Neural crest cell (in vitro differentiated cells): Measurements from ENCODE around the gene CLNK. TPM values are rescaled to one million over a fixed set of nuclear protein-coding genes. Genes with fewer than 3 reads are reported as not detected.

ENCODE experiments used
- DNase-seq: peaks from one replicate; pipeline ENCODE4 v3.0.0; 2021; ENCODE audit warnings: low read depth, mixed read lengths, low spot score
- H3K27ac Mint-ChIP-seq: one replicate; pipeline ENCODE4 v1.8.0; 2021; ENCODE audit warnings: mild to moderate bottlenecking, mixed read lengths; ENCODE audit not compliant: unreplicated experiment
- H3K27me3 Mint-ChIP-seq: 2 replicates; pipeline ENCODE4 v1.8.0; 2021; ENCODE audit warnings: low read depth, mild to moderate bottlenecking, mixed read lengths
- H3K36me3 Mint-ChIP-seq: 2 replicates; pipeline ENCODE4 v1.8.0; 2021; ENCODE audit warnings: low read depth, mild to moderate bottlenecking, mixed read lengths
- H3K4me1 Mint-ChIP-seq: 2 replicates; pipeline ENCODE4 v1.8.0; 2021; ENCODE audit warnings: mixed read lengths
- H3K4me3 Mint-ChIP-seq: one replicate; pipeline ENCODE4 v1.8.0; 2021; ENCODE audit warnings: mild to moderate bottlenecking, mixed read lengths
- H3K9me3 Mint-ChIP-seq: 2 replicates; pipeline ENCODE4 v1.8.0; 2021; ENCODE audit warnings: mixed read lengths
- total RNA-seq: library from RNA; stranded (reverse); gene quantifications from 2 replicates; pipeline ENCODE4 v1.2.1, GENCODE V29; 2021
- TF ChIP-seq, protein P1 (sequence below): fragments of 200-600 bp; sonication (generic); conservative IDR thresholded peaks from 2 replicates; pipeline ENCODE4 v1.5.0; 2021; ENCODE audit warnings: antibody characterized with exemption, mild to moderate bottlenecking

CLNK gene
- total RNA-seq, 1 donor from 2014 or later: not detected

DNA sequence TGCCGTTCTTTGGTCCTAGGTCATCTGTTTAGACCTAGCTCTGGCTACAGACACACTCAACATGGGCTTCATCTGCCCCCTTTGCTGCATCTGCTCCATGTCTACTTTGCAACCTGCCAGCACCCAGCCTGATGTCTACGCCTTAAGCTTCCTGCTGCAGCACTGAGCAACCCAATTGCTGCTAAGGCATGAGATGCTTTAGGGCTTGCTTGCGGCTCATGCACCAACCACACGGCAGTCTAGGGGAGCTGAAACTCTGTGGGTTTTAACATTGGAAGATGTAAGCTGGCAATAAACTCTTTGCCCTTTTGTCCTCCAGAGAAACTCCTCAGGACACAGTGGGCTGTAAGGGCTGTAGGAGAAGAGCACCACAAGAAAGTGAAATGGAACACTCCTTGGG is 11.7 kb upstream of the CLNK start:
- no peaks in the 10 kb centered on the region for H3K36me3 Mint-ChIP-seq
- no peak for DNase-seq
- no peaks in the 10 kb centered on the region for H3K4me1 Mint-ChIP-seq
- H3K9me3 Mint-ChIP-seq: peaks cover 2% of the 10 kb centered on the region
- H3K4me3 Mint-ChIP-seq: no peak overlapping the region
- H3K27ac Mint-ChIP-seq: no peak overlapping the region
- TF ChIP-seq, protein P1, sequence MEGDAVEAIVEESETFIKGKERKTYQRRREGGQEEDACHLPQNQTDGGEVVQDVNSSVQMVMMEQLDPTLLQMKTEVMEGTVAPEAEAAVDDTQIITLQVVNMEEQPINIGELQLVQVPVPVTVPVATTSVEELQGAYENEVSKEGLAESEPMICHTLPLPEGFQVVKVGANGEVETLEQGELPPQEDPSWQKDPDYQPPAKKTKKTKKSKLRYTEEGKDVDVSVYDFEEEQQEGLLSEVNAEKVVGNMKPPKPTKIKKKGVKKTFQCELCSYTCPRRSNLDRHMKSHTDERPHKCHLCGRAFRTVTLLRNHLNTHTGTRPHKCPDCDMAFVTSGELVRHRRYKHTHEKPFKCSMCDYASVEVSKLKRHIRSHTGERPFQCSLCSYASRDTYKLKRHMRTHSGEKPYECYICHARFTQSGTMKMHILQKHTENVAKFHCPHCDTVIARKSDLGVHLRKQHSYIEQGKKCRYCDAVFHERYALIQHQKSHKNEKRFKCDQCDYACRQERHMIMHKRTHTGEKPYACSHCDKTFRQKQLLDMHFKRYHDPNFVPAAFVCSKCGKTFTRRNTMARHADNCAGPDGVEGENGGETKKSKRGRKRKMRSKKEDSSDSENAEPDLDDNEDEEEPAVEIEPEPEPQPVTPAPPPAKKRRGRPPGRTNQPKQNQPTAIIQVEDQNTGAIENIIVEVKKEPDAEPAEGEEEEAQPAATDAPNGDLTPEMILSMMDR: no peak
- no peaks in the 10 kb centered on the region for H3K27me3 Mint-ChIP-seq

DNA sequence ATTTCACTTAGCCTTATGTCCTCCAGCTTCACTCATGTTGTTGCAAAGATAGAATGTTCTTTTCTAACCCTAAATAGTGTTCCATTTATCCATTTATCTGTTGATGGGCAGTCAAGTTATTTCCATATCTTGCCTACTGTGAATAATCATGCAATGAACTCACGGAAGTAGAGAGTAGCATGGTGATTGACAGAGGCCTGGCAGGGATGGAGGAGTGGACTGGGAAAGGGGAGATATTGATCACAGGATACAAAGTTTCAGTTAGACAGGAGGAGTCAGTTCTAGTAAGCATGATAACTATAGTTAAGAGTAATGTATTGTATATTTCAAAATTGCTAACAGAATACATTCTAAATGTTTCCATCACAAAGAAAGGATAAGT is 10.3 kb upstream of the CLNK start:
- H3K4me3 Mint-ChIP-seq: no peak overlapping the region
- peaks cover 2% of the 10 kb centered on the region for H3K9me3 Mint-ChIP-seq
- no peak for DNase-seq
- H3K27ac Mint-ChIP-seq: no peak overlapping the region
- TF ChIP-seq, protein P1: no peak
- H3K4me1 Mint-ChIP-seq: no peaks in the 10 kb centered on the region
- no peaks in the 10 kb centered on the region for H3K36me3 Mint-ChIP-seq
- H3K27me3 Mint-ChIP-seq: no peaks in the 10 kb centered on the region

DNA sequence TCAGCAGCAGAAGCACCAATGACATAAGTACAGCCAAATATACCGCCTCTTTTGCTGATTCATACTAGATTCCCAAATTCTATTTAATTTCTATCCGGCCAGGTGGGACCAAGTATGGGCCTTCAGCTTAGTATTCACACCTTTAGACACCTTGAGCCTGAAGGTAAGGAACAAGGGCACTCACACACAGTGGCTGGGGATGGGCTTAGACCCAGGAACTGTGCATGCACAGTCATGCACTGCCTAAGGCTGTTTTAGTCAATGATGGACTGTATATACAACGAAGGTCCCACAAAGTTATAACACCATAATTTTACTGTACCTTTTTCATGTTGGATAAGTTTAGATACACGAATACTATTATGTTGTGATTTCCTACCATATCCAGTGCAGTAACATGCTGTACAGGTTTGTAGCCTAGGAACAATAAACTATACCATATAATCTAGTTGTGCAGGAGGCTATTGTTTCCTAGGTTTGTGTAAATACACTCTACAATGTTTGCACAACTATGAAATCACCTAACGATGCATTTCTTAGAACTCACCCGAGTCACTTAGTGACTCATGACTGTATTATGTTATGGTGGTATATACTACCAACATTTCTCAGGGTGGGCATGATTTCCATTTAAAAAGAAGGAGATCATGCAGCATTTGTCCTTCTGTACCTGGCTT is 9.7 kb upstream of the CLNK start:
- no peaks in the 10 kb centered on the region for H3K36me3 Mint-ChIP-seq
- H3K4me1 Mint-ChIP-seq: no peaks in the 10 kb centered on the region
- peaks cover 2% of the 10 kb centered on the region for H3K9me3 Mint-ChIP-seq
- TF ChIP-seq, protein P1: no peak
- DNase-seq: no peak
- no peak overlapping the region for H3K4me3 Mint-ChIP-seq
- no peaks in the 10 kb centered on the region for H3K27me3 Mint-ChIP-seq
- H3K27ac Mint-ChIP-seq: no peak overlapping the region

DNA sequence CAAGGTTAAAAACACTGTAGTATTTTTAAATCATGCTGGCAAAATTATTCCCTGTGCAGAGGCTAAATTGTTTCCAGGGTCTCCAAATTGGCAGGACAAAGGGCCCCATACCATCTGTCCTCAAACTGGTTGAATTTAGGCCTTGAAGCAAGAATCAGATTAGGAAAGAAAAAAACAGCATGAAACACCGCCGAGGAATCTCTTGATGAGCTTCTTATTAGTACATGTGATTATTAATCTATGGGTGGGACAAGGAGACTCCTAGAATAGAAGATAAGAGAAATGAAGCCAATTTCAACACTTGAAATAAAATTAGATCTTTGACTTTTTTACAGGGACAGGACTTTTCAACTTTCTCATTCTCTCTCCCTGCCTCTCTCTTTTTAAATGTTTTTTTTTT is 7.1 kb upstream of the CLNK start:
- H3K4me1 Mint-ChIP-seq: peaks cover 7% of the 10 kb centered on the region
- no peaks in the 10 kb centered on the region for H3K36me3 Mint-ChIP-seq
- no peak overlapping the region for H3K4me3 Mint-ChIP-seq
- no peak for DNase-seq
- no peaks in the 10 kb centered on the region for H3K27me3 Mint-ChIP-seq
- TF ChIP-seq, protein P1: no peak
- H3K9me3 Mint-ChIP-seq: no peaks in the 10 kb centered on the region
- H3K27ac Mint-ChIP-seq: no peak overlapping the region

DNA sequence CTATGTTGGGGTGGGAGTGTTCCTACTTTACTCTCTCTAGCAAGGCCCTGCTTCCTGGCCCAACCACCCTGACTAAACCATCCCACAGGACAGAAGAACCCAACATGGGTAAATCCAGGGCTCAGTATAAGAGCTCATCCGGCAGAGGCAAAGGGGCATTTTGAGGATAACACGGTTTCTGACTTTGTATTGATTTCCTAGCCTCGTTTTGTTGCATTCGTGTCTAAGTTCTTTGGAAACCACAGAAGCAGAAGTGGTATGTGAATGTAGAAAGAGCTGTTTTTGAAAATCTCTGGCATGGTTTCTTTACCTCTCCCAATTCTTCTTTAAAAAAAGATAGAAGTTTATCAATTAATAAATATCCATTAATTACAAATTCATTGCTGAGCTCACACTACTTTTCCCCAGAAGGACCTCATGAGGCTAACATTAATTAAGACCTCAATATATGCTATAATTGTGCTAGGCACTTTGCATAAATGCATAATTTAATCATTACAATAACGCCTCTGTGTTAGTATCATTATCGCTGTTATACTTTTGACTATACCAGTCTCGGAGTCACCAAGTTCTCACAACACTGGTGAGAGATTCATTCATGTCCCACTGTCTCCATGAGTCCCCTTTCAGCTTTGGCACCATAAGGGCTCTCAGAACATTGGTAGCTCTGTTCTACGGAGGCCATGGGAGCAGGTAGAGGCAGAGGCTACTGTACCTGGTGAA is 5.8 kb upstream of the CLNK start:
- Mint-ChIP-seq H3K36me3 (no peaks in the 10 kb centered on the region), H3K4me3 (no peak overlapping the region), H3K27me3 (no peaks in the 10 kb centered on the region), H3K9me3 (no peaks in the 10 kb centered on the region), H3K27ac (no peak overlapping the region), H3K4me1 (peaks cover 13% of the 10 kb centered on the region)
- no peak for DNase-seq
- TF ChIP-seq, protein P1: no peak
